GM23248 (cell line): ENCODE results near the gene SGPP1.

ENCODE experiments used
- EZH2 ChIP-seq: fragments of 200-600 bp; sonication (generic); IDR thresholded peaks from 2 replicates; pipeline ENCODE4 v1.6.1; 2018; ENCODE audit warnings: antibody characterized with exemption, mild to moderate bottlenecking; ENCODE audit not compliant: insufficient read depth, poor library complexity, severe bottlenecking
- EZH2phosphoT487 ChIP-seq: fragments of 200-600 bp; sonication (generic); IDR thresholded peaks from 2 replicates; pipeline ENCODE4 v1.6.1; 2018; ENCODE audit warnings: antibody characterized with exemption, moderate library complexity, mild to moderate bottlenecking, low read depth; ENCODE audit not compliant: insufficient read depth

DNA sequence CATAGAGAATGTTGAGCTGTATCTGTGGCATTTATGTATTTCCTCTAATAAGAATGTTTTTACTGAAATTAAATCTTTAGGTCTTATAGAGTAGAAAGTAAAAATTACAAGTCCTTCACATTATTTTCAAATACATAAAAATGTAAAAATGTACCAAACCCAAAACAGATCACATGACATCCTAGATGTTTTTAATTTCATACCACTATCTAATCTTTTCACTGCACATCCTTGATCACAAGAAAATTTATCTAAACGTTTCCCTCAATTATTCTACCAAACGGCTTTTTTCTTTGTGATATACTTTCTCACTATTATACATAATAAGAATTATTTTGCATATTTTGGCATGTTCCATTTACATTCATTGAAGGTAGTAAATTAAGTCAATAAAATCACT lies 18.3 kb downstream of the SGPP1 start:
- no peak for TF ChIP-seq EZH2
- TF ChIP-seq EZH2phosphoT487 = no peak
